Activated CD4-positive, CD25-positive, alpha-beta regulatory T cell (primary cell): Measurements from ENCODE around the gene CFH.
"Not testable (repeated sequence)": the region's sequence is repeated elsewhere in the genome, so short reads cannot be mapped to it uniquely, and the experiment has no call there.

ENCODE experiments used
- DNase-seq, 4 experiments: peaks; one replicate each; lab custom pipeline; 2025; lab: John Stamatoyannopoulos, UW

The CFH gene

DNA sequence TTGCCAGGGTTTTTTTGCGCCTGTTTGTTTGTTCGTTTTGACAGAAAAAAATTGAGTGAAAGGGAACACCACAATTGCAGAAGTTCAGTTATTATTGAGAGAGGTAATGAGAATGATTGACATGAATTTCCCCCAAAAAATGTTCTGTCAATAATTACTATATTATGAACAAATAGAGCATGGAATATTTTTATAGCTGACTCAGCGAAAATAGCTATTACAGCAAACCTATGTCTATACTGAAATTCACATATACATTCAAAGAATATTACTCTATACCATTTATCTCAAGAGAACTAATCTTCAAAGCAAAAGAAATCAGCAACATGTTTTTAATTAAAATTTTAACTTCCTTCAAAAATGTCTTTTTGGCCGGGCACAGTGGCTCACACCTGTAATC, 118.0 kb downstream of the CFH start:
- not testable (repeated sequence) for DNase-seq

GRCh38 chr1:196773713-196774112, 121.9 kb downstream of the CFH start:
- DNase-seq, result no peak

DNA sequence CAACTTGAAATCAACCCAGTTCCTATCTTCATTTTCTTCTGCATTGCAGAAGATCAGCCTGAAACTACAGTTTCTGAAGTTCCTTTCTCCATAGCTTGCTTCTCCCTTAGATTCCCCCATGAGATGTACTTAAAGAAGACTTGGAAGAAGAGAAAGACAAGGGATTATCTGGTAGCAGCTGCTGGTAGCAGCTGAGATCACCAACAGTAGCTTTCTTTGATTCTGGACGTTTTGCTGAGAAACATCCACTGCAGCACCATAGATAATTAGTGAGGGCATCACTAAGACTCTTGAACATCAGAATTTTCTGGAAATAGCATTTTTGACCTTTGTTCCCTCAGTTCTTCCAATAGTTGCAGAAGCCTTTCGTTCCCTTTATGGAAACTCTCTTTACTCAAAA, 122.3 kb downstream of the CFH start:
- DNase-seq, result no peak

DNA sequence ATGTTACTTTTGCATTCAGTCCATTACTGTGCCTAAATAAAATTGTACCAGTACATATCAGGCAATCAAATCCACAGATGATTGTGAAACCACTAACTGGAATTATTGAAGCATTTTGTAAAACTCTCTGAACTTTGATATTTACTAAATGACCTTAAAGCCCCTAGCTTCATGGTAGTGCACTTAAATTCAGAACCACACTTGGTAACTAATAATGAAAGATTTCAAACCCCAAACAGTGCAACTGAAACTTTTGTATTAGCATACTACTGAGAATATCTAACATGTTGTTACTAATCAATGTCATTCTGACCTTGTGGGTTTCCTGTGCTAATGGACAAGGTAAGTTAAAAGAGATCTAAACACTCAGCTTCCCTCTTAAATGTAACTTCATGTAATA, 122.8 kb downstream of the CFH start, which contains the start of gene CFHR3:
CFHR3 (plus strand) TSS at position 238 of the 400 bp plus-strand sequence; CDS start at position 285, 47 bp downstream.
- no peak for DNase-seq

DNA sequence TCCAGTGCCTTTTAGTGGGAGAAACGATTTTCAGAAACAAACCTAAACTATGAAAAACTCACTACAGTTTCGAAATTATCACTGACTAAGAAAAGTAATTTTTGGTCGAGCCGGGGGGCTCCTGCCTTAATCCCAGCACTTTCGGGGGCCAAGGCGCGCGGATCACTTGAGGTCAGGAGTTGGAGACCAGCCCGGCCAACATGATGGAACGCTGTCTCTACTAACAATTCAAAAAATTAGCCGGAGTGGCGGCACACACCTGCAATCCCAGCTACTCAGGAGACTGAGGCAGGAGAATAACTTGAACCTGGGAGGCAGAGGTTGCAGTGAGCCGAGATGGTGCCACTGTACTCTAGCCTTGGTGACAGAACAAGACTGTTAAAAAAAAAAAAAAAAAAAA, 125.8 kb downstream of the CFH start:
- DNase-seq, result no peak

DNA sequence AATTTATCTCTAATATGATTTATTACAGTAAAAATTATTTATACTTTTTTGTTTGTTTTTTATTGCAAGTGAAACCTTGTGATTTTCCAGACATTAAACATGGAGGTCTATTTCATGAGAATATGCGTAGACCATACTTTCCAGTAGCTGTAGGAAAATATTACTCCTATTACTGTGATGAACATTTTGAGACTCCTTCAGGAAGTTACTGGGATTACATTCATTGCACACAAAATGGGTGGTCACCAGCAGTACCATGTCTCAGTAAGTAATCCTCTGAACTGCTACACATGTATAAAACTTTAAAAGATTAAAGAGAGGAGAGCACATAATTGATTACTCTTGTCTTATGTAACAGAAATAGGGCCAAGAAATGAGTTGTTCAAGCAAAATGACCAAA, 127.2 kb downstream of the CFH start:
- no peak for DNase-seq

DNA sequence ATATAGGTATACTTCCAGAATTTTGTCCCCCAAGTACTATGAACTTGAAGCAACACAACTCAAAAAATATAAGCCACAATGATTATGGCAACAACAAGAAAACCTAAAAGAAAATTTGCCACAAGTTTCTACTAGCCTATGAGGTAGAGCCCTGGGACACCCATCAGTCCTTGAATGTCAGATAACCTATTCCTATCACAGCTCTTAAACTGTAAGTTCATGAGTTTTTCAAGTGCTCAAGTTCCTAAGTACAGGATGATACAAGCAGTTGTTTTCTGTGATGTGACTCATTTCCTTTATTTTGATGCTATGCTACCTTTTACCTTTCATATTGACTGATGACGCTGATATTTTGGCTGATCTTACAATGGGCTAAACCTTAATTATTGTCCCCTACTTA, 139.4 kb downstream of the CFH start:
- DNase-seq, result not testable (repeated sequence)

DNA sequence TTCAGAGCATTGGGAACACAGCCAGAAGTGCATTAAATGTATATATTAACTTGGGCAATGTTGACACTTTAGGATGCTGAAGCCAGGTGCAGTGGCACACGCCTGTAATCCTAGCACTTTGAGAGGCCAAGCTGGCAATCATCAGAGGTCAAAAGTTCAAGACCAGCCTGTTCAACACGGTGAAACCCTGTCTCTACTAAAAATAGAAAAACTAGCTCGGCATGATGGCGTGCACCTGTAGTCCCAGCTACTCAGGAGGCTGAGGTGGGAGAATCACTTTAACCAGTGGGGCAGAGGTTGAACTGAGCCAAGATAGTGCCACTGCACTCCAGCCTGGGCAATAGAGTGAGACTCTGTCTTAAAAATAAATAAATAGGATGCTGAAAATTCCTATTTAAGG, 142.3 kb downstream of the CFH start:
- DNase-seq, result not testable (repeated sequence)
